NK-92 (cell line): ENCODE measurements around the gene TDRD3.

Experiments
- DNase-seq: peaks from one replicate; lab custom pipeline; 2025; ENCODE audit not compliant: unreplicated experiment; lab: John Stamatoyannopoulos, UW

Gene TDRD3

DNA sequence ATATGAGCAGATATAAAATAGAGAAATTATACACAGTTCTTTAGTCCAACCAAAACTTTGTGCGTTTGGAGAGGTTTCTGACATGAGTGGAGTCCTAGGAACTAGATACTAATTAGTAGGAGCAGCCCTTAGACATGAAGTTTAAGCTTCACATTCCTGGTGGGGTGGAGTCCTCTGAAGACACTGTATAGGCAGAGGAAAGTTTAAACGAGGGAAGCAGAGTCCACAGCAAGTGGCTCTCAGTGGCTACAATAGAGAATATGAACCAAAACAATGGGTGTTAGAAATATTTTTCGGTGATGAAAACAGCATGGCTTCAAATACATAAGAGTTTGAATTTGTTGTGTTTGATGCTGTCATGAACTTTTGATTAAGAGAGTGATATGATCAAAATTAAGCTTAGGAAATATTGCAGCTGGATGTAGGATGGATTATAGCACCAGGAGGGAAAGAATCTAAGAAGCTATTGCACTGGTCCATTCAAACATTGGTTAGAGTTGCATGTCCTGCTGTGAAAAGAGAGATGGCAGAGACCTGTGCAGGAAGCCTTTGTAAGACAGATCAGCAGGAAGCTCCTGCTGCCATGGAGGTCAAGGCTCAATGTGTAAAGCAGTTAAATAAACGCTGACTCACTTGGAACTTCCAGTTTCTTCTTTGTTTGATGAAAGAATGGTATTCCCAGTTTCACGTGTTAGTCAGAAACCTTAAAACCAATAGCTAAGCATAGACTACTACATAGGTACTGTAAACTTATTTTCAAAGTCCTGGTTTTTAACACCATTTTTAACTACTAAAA lies 175.2 kb downstream of the TDRD3 start:
- no peak for DNase-seq

DNA sequence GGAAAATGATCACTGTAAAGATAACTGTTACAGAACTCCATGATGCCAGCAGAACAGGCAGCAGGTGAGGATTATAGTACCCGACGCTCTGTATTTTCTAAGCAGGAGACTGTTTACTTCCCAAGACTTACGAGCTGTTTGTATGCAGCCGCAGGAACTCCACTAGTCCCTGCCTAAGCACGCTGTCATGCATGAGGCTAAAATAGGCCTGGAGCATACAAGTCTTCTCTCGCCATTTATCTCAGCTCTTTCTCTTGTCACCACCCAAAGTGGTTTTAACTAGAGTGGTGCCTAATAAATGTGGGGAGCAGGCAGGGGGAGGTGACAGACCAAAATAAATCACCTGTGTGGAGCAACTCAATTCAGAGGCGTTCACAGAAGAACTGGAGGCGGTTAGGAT lies 175.8 kb downstream of the TDRD3 start:
- no peak for DNase-seq

DNA sequence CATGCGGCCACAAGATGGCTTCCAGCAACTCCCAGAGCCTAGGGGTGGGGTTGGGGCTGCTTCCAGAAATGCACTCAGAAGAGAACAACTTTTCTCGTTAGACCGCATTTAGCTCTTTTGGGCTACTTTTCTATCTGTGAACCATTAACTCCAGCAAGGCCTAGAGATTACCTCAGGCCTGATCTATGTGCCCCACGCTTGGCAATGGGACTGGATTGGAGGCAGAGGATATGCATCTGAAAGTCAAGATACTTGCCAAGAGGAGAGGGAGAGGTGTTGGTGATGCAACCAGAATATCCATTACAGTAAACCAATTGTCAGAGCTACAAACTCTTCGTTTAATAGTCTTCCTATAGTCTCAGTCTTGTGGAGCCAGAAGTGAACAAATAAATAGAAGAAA lies 177.7 kb downstream of the TDRD3 start:
- DNase-seq = no peak

DNA sequence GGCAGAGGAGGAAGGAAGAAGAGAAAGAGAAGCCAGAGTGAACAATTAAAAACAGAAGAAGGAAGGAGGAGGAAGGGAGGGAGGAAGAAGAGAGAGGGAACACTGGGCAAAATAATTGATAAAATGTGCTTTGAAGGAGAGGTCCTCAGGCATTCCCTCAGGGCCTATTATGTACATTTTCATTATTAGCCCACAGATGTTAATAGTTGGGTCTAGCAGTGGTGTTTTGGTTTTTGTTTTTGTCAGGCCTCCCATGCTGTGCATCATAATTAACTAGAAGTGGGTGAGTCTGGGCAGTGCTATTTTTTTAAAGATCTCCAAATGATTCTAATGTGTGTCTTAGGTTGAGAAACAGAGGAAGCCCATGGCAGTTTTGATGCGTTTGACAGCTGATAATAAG lies 178.1 kb downstream of the TDRD3 start:
- DNase-seq = no peak

DNA sequence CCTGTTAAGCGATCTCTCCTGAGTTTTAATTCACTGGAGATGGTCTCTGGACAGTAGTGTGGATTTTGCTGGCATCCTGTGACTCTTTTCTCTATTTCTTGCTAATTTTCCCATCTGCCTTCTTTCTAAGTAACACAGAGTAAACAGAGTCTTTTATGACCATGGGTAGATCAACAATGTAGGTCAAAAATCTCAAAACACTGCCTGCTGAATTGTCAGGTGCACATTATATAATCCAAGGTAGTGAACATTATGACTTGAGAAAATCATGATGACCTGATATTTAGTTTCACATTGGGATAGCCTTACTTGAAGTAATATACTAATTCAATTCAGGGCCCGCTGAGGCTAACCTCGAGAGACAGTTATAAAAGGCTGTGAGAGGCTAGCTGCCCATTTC lies 180.7 kb downstream of the TDRD3 start:
- no peak for DNase-seq

- DNase-seq = no peak
Measured at GRCh38 chr13:60583196-60583888, 186.3 kb downstream of the TDRD3 start.

- DNase-seq = no peak
Measured at GRCh38 chr13:60583911-60584753, 187.1 kb downstream of the TDRD3 start.

GRCh38 chr13:60584976-60585375 lies 188.0 kb downstream of the TDRD3 start:
- no peak for DNase-seq

- no peak for DNase-seq
Measured at GRCh38 chr13:60590800-60591747, 194.1 kb downstream of the TDRD3 start.

GRCh38 chr13:60603049-60603448 lies 206.0 kb downstream of the TDRD3 start:
- DNase-seq = no peak

- DNase-seq = no peak
Measured at GRCh38 chr13:60604058-60604457, 207.0 kb downstream of the TDRD3 start.

DNA sequence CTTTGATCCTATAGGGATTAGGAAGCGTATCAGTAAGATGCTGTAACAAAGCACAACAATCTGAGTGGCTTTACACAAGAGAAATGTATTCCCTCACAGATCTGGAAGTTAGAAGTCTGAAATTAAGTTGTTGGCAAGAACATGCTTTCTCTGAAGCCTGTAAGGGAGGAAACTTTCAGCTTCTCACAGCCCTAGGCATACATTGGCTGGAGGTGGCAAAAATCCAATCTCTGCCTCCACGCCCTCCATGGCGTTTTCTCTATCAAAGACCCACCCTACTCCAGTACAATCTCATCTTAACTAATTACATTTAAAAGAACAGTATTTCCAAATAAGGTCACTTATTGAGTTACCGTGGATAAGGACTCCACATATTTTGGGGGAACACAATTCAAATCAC lies 211.9 kb downstream of the TDRD3 start:
- DNase-seq = no peak

DNA sequence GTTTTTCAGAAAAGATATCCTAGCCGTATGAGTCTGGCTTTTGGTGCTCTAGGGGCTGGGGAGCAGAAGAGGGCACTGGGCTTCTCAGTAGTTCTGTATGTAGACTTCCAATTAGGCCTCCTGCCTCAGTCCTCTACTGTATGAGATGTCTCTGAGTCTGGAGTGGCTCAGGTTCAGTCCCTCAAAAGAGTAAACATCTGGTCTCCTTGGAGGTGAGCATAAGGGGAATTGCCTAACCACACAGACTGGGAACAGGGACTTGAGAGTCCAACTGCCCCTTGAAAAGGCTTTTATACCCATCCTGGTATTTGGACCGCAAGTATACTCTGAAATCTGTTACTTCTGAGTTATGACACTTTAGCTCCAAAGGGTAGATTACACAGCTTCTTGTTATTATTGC lies 214.5 kb downstream of the TDRD3 start:
- DNase-seq = no peak

GRCh38 chr13:60612593-60612992 lies 215.6 kb downstream of the TDRD3 start:
- DNase-seq = no peak

DNA sequence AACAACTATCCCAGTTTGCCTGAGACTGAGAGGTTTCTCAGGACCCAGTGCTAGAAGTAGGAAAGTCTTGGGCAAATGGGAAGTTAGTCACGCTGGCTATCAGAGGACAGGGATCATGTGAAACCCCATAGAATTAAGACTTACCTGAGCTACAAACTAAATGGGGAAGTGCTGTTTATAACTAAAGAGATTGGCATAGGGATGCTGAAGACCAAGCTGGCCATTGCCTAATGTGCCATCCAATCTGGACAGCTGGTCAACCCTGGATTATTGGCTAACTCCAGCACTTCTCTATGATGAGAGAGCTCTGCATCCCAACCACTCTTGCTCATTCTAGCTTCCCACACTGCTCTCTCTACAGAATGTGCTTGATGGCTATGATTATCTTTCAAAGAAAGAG lies 216.1 kb downstream of the TDRD3 start:
- DNase-seq = no peak

GRCh38 chr13:60617991-60618733 lies 221.1 kb downstream of the TDRD3 start:
- DNase-seq = no peak

DNA sequence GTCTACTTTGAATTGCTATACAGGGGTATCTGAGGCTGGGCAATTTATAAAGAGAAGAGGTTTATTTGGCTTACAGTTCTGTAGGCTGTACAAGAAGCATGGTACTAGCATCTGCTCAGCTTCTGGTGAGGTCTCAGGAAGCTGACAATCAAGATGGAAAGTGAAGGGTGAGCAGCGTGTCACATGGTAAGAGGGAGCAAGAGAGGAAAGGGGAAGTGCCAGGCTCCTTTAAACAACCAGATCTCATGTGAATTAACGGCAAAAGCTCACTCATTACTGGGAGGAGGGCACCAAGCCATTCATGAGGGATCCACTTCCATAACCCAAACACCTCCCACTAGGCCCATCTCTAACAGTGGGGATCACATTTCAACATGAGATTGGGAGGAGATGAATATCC lies 222.4 kb downstream of the TDRD3 start:
- no peak for DNase-seq

- no peak for DNase-seq
Measured at GRCh38 chr13:60620611-60621395, 223.8 kb downstream of the TDRD3 start.

GRCh38 chr13:60623151-60623550 lies 226.1 kb downstream of the TDRD3 start:
- DNase-seq = no peak
